Fibroblast of mammary gland (primary cell): ENCODE measurements around the gene EPO.

Experiments used
- DNase-seq: peaks from one replicate; pipeline ENCODE4 v3.0.0-alpha.2; 2010; ENCODE audit warnings: low read depth
- H3K4me3 ChIP-seq: 2 replicates; pipeline ENCODE4 v1.5.1; 2011; ENCODE audit warnings: low read depth, mild to moderate bottlenecking, low read length, moderate library complexity; ENCODE audit not compliant: control insufficient read depth
- CTCF ChIP-seq: conservative IDR thresholded peaks from 2 replicates; pipeline ENCODE4 v1.5.1; 2011; ENCODE audit warnings: low read depth, low read length, inconsistent platforms; ENCODE audit not compliant: control insufficient read depth, insufficient read depth

EPO gene

GRCh38 chr7:100687261-100687660, 33.0 kb upstream of the EPO start:
- DNase-seq = no peak
- no peak overlapping the region for H3K4me3 ChIP-seq
- TF ChIP-seq CTCF = no peak

- no peak for TF ChIP-seq CTCF
- DNase-seq = peak; percentile 70
- no peak overlapping the region for H3K4me3 ChIP-seq
These were observed 32.4 kb upstream of the EPO start for GRCh38 chr7:100687751-100688300.

GRCh38 chr7:100688326-100688860, 31.9 kb upstream of the EPO start:
- H3K4me3 ChIP-seq = no peak overlapping the region
- no peak for DNase-seq

GRCh38 chr7:100689230-100690135, 30.8 kb upstream of the EPO start:
- DNase-seq = no peak
- H3K4me3 ChIP-seq = no peak overlapping the region

More at GRCh38 chr7:100688326-100688860, 31.9 kb upstream of the EPO start:
- no peak for TF ChIP-seq CTCF

GRCh38 chr7:100691676-100692577, 28.3 kb upstream of the EPO start:
- DNase-seq = peak; percentile 70
- peak; percentile 73 for TF ChIP-seq CTCF
- peak overlapping the region; percentile 78 for H3K4me3 ChIP-seq

More at GRCh38 chr7:100689230-100690135, 30.8 kb upstream of the EPO start:
- no peak for TF ChIP-seq CTCF

- peak overlapping the region; percentile 78 for H3K4me3 ChIP-seq
- DNase-seq = no peak
- TF ChIP-seq CTCF = no peak
These were observed 27.7 kb upstream of the EPO start for GRCh38 chr7:100692578-100692961.
